Measurements from ENCODE around the gene CACNA2D2. TPM values are rescaled to one million over a fixed set of nuclear protein-coding genes. Genes with fewer than 3 reads are reported as not detected.

The CACNA2D2 gene
- total and polyA plus RNA-seq, 2 of the 13 experiments (the other 11 are each of a cell fraction or from before 2014, with no cell fraction given) = not detected

DNA sequence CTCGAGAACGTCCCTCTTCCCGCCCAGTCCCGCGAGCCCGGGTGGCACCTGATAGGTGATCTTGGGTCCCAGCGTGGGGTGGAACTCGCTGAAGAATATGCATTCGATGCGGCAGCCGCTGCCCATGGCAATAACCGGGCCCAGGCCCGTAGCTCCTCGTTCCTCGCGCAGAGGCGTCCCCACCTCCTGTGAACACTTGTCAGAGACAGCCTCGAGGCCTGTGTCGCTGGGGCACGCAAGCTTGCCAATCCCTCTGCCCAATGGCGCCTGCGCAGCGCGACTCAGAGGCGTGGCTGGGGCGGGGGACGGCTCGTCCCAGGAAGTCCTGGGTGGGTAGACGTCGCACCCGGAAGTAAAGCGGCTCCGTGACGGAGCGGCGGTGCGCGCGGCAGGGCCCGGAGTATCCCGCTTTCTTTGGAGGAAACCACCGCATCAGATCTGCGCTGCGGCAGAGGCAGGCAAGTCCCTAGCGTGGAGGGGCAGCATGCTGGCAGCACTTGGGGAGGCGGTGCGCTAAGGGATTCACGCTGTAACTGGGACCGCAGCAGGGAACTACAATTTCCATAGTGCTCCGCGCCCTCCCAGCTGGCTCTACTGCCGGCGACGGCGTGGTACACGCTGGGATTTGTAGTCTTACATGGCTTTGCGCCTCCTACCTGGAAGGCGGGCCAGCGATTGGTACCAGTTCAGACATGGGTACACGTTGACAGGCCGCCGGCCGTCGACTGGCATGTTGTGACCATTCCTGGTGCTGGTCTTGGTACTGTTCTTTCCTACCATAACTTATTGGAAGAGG is 152.7 kb downstream of the CACNA2D2 start, which contains the start of the genes CYB561D2 and NPRL2 (continued):
- TF ChIP-seq, protein P1, sequence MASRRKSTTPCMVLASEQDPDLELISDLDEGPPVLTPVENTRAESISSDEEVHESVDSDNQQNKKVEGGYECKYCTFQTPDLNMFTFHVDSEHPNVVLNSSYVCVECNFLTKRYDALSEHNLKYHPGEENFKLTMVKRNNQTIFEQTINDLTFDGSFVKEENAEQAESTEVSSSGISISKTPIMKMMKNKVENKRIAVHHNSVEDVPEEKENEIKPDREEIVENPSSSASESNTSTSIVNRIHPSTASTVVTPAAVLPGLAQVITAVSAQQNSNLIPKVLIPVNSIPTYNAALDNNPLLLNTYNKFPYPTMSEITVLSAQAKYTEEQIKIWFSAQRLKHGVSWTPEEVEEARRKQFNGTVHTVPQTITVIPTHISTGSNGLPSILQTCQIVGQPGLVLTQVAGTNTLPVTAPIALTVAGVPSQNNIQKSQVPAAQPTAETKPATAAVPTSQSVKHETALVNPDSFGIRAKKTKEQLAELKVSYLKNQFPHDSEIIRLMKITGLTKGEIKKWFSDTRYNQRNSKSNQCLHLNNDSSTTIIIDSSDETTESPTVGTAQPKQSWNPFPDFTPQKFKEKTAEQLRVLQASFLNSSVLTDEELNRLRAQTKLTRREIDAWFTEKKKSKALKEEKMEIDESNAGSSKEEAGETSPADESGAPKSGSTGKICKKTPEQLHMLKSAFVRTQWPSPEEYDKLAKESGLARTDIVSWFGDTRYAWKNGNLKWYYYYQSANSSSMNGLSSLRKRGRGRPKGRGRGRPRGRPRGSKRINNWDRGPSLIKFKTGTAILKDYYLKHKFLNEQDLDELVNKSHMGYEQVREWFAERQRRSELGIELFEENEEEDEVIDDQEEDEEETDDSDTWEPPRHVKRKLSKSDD (CRISPR knock-in tag; IDR thresholded peaks at IDR 0.05; ENCODE audit: low read depth) = peak; percentile 73; the same call in 1 of the 2 replicates
- TF ChIP-seq ZXDC (CRISPR knock-in tag; IDR thresholded peaks at IDR 0.05) (no peak; the same call in 1 of the 2 replicates), ZNF33A (CRISPR knock-in tag; IDR thresholded peaks at IDR 0.05; ENCODE audit: borderline replicate concordance) (no peak), SP2 (CRISPR knock-in tag; IDR thresholded peaks at IDR 0.05) (peak; percentile 4; the same call in 1 of the 2 replicates), SUZ12 (IDR thresholded peaks at IDR 0.05; ENCODE audit: low read depth, low read length) (peak; percentile 96), LBX2 (CRISPR knock-in tag; IDR thresholded peaks at IDR 0.05; ENCODE audit: borderline replicate concordance) (peak; percentile 99), ZNF382 (CRISPR knock-in tag; IDR thresholded peaks at IDR 0.05; ENCODE audit: borderline replicate concordance) (no peak), HOXA7 (CRISPR knock-in tag; IDR thresholded peaks at IDR 0.05) (no peak), SPEN (CRISPR knock-in tag; IDR thresholded peaks at IDR 0.05; ENCODE audit: low read depth) (peak; percentile 95), ZNF264 (CRISPR knock-in tag; IDR thresholded peaks at IDR 0.05) (peak; percentile 91; the same call in 1 of the 2 replicates), HNRNPL (IDR thresholded peaks at IDR 0.05; ENCODE audit: low read depth, low read length) (peak; percentile 85; the same call in 1 of the 2 replicates)
- TF ChIP-seq, protein P2, sequence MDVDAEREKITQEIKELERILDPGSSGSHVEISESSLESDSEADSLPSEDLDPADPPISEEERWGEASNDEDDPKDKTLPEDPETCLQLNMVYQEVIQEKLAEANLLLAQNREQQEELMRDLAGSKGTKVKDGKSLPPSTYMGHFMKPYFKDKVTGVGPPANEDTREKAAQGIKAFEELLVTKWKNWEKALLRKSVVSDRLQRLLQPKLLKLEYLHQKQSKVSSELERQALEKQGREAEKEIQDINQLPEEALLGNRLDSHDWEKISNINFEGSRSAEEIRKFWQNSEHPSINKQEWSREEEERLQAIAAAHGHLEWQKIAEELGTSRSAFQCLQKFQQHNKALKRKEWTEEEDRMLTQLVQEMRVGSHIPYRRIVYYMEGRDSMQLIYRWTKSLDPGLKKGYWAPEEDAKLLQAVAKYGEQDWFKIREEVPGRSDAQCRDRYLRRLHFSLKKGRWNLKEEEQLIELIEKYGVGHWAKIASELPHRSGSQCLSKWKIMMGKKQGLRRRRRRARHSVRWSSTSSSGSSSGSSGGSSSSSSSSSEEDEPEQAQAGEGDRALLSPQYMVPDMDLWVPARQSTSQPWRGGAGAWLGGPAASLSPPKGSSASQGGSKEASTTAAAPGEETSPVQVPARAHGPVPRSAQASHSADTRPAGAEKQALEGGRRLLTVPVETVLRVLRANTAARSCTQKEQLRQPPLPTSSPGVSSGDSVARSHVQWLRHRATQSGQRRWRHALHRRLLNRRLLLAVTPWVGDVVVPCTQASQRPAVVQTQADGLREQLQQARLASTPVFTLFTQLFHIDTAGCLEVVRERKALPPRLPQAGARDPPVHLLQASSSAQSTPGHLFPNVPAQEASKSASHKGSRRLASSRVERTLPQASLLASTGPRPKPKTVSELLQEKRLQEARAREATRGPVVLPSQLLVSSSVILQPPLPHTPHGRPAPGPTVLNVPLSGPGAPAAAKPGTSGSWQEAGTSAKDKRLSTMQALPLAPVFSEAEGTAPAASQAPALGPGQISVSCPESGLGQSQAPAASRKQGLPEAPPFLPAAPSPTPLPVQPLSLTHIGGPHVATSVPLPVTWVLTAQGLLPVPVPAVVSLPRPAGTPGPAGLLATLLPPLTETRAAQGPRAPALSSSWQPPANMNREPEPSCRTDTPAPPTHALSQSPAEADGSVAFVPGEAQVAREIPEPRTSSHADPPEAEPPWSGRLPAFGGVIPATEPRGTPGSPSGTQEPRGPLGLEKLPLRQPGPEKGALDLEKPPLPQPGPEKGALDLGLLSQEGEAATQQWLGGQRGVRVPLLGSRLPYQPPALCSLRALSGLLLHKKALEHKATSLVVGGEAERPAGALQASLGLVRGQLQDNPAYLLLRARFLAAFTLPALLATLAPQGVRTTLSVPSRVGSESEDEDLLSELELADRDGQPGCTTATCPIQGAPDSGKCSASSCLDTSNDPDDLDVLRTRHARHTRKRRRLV (CRISPR knock-in tag; IDR thresholded peaks at IDR 0.05) = peak; percentile 89; the same call in 1 of the 2 replicates
- TF ChIP-seq, protein P3, sequence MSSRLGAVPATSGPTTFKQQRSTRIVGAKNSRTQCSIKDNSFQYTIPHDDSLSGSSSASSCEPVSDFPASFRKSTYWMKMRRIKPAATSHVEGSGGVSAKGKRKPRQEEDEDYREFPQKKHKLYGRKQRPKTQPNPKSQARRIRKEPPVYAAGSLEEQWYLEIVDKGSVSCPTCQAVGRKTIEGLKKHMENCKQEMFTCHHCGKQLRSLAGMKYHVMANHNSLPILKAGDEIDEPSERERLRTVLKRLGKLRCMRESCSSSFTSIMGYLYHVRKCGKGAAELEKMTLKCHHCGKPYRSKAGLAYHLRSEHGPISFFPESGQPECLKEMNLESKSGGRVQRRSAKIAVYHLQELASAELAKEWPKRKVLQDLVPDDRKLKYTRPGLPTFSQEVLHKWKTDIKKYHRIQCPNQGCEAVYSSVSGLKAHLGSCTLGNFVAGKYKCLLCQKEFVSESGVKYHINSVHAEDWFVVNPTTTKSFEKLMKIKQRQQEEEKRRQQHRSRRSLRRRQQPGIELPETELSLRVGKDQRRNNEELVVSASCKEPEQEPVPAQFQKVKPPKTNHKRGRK (CRISPR knock-in tag; IDR thresholded peaks at IDR 0.05) = 0 out of 2 replicates have a peak, but pooled peaks have one; percentile 83
- TF ChIP-seq, protein P4, sequence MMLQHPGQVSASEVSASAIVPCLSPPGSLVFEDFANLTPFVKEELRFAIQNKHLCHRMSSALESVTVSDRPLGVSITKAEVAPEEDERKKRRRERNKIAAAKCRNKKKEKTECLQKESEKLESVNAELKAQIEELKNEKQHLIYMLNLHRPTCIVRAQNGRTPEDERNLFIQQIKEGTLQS (CRISPR knock-in tag; IDR thresholded peaks at IDR 0.05) = peak; percentile 60; the same call in 1 of the 2 replicates

All from HepG2 (cell line).